H9 (cell line): ENCODE results near the gene ARF1. TPM values are rescaled to one million over a fixed set of nuclear protein-coding genes. Genes with fewer than 3 reads are reported as not detected.

Experiments
- DNase-seq: peaks from one replicate; pipeline ENCODE4 v3.0.0-alpha.2; 2017
- H2AFZ ChIP-seq: one replicate; pipeline ENCODE4 v1.6.1; 2013; ENCODE audit warnings: mild to moderate bottlenecking, low read length, control low read depth, moderate library complexity
- H2AK5ac ChIP-seq: 2 replicates; pipeline ENCODE4 v1.6.1; 2013; ENCODE audit warnings: low read length, control low read depth, mixed read lengths; ENCODE audit not compliant: insufficient read length
- H2BK120ac ChIP-seq: one replicate; pipeline ENCODE4 v1.6.1; 2013; ENCODE audit warnings: low read depth, mild to moderate bottlenecking, low read length, control low read depth, inconsistent platforms; ENCODE audit not compliant: poor library complexity, severe bottlenecking
- H2BK12ac ChIP-seq: 2 replicates; pipeline ENCODE4 v1.6.1; 2013; ENCODE audit warnings: low read length, control low read depth, mixed read lengths, low read depth; ENCODE audit not compliant: insufficient read length
- H2BK15ac ChIP-seq: 2 replicates; pipeline ENCODE4 v1.6.1; 2013; ENCODE audit warnings: low read depth, low read length, control low read depth
- H2BK20ac ChIP-seq: one replicate; pipeline ENCODE4 v1.6.1; 2013; ENCODE audit warnings: low read depth, mild to moderate bottlenecking, low read length, control low read depth, inconsistent platforms; ENCODE audit not compliant: poor library complexity, severe bottlenecking
- H2BK5ac ChIP-seq: 2 replicates; pipeline ENCODE4 v1.6.1; 2013; ENCODE audit warnings: low read length, control low read depth, mixed read lengths; ENCODE audit not compliant: insufficient read length
- H3K14ac ChIP-seq: 2 replicates; pipeline ENCODE4 v1.6.1; 2013; ENCODE audit warnings: low read length, control low read depth; ENCODE audit not compliant: insufficient read depth
- H3K18ac ChIP-seq: 2 replicates; pipeline ENCODE4 v1.6.1; 2013; ENCODE audit warnings: low read depth, mild to moderate bottlenecking, mixed read lengths, low read length, control low read depth; ENCODE audit not compliant: insufficient read length
- H3K23ac ChIP-seq: 2 replicates; pipeline ENCODE4 v1.6.1; 2013; ENCODE audit warnings: low read length, control low read depth, mixed read lengths, low read depth; ENCODE audit not compliant: insufficient read length
- H3K23me2 ChIP-seq: 2 replicates; pipeline ENCODE4 v1.6.1; 2013; ENCODE audit warnings: low read depth, mild to moderate bottlenecking, mixed read lengths, low read length, control low read depth; ENCODE audit not compliant: insufficient read length, poor library complexity, severe bottlenecking
- H3K27ac ChIP-seq: 2 replicates; pipeline ENCODE4 v1.5.1; 2013; ENCODE audit warnings: low read length, control low read depth, mixed read lengths, low read depth; ENCODE audit not compliant: insufficient read length
- H3K27me3 ChIP-seq: 2 replicates; pipeline ENCODE4 v1.6.1; 2013; ENCODE audit warnings: low read length, control low read depth, inconsistent platforms; ENCODE audit not compliant: insufficient read depth
- H3K4ac ChIP-seq: 2 replicates; pipeline ENCODE4 v1.6.1; 2013; ENCODE audit warnings: low read depth, mild to moderate bottlenecking, control low read depth, inconsistent platforms, low read length, moderate library complexity
- H3K4me1 ChIP-seq: 2 replicates; pipeline ENCODE4 v1.6.1; 2013; ENCODE audit warnings: low read length, control low read depth, inconsistent platforms; ENCODE audit not compliant: insufficient read depth
- H3K4me2 ChIP-seq: 2 replicates; pipeline ENCODE4 v1.6.1; 2013; ENCODE audit warnings: low read length, control low read depth, mixed read lengths; ENCODE audit not compliant: insufficient read length, insufficient read depth
- H3K56ac ChIP-seq: 2 replicates; pipeline ENCODE4 v1.6.1; 2013; ENCODE audit warnings: low read depth, mild to moderate bottlenecking, mixed read lengths, low read length, control low read depth; ENCODE audit not compliant: insufficient read length
- H3K79me1 ChIP-seq: 2 replicates; pipeline ENCODE4 v1.6.1; 2013; ENCODE audit warnings: low read depth, mild to moderate bottlenecking, moderate library complexity, low read length, control low read depth, inconsistent platforms; ENCODE audit not compliant: insufficient read depth, poor library complexity, severe bottlenecking
- H3K79me2 ChIP-seq: 2 replicates; pipeline ENCODE4 v1.6.1; 2013; ENCODE audit warnings: low read length, control low read depth, inconsistent platforms; ENCODE audit not compliant: insufficient read depth
- H3K9ac ChIP-seq: 2 replicates; pipeline ENCODE4 v1.6.1; 2013; ENCODE audit warnings: low read length, control low read depth, mixed read lengths; ENCODE audit not compliant: insufficient read length; ENCODE audit errors: extremely low read depth
- H3K9me3 ChIP-seq: one replicate; pipeline ENCODE4 v1.6.1; 2013; ENCODE audit warnings: low read depth, low read length, inconsistent platforms; ENCODE audit not compliant: control insufficient read depth
- H3T11ph ChIP-seq: one replicate; pipeline ENCODE4 v1.6.1; 2013; ENCODE audit warnings: mild to moderate bottlenecking, low read length, control low read depth, inconsistent platforms
- H4K20me1 ChIP-seq: one replicate; pipeline ENCODE4 v1.6.1; 2013; ENCODE audit not compliant: control insufficient read depth, insufficient read length, insufficient read depth
- H4K5ac ChIP-seq: 2 replicates; pipeline ENCODE4 v1.6.1; 2013; ENCODE audit warnings: low read depth, mild to moderate bottlenecking, mixed read lengths, low read length, control low read depth; ENCODE audit not compliant: insufficient read length
- H4K8ac ChIP-seq: replicated peaks from 2 replicates; pipeline ENCODE4 v1.6.1; 2013; ENCODE audit warnings: low read length, control low read depth, mixed read lengths, low read depth; ENCODE audit not compliant: insufficient read length
- H4K91ac ChIP-seq: 2 replicates; pipeline ENCODE4 v1.6.1; 2013; ENCODE audit warnings: low read depth, mild to moderate bottlenecking, moderate library complexity, mixed read lengths, low read length, control low read depth; ENCODE audit not compliant: insufficient read length
- H3K27ac Mint-ChIP-seq, 3 experiments: 2 replicates in 2 of 3; 3 replicates in 1 of 3; pipeline ENCODE4 v1.8.0; 2020 to 2021; ENCODE audit warnings: mixed read lengths in 3 of 3, mild to moderate bottlenecking in 1 of 3, moderate library complexity in 1 of 3
- H3K27me3 Mint-ChIP-seq: 2 replicates; pipeline ENCODE4 v1.8.0; 2021; ENCODE audit warnings: low read depth, mild to moderate bottlenecking, moderate library complexity, mixed read lengths
- H3K36me3 Mint-ChIP-seq, 3 experiments: 2 replicates in 2 of 3; 3 replicates in 1 of 3; pipeline ENCODE4 v1.8.0; 2020 to 2021; ENCODE audit warnings: low read depth in 3 of 3, mixed read lengths in 3 of 3; ENCODE audit not compliant: insufficient read depth in 1 of 3
- H3K4me1 Mint-ChIP-seq, 2 experiments: 2 replicates each; pipeline ENCODE4 v1.8.0; 2020; ENCODE audit warnings: mixed read lengths in 2 of 2
- H3K4me3 Mint-ChIP-seq, 2 experiments: 2 replicates in 1 of 2; 3 replicates in 1 of 2; pipeline ENCODE4 v1.8.0; 2020 to 2021; ENCODE audit warnings: mild to moderate bottlenecking in 2 of 2, mixed read lengths in 2 of 2, moderate library complexity in 1 of 2
- H3K9me3 Mint-ChIP-seq, 2 experiments: 2 replicates in 1 of 2; 3 replicates in 1 of 2; pipeline ENCODE4 v1.8.0; 2020; ENCODE audit warnings: mild to moderate bottlenecking in 2 of 2, mixed read lengths in 2 of 2, moderate library complexity in 1 of 2
- CTCF ChIP-seq: fragments of 200-600 bp; sonication (generic); conservative IDR thresholded peaks from 3 replicates; pipeline ENCODE4 v1.8.0; 2021; ENCODE audit warnings: antibody characterized with exemption, mild to moderate bottlenecking
- WGBS: extraction: QIAGEN DNeasy Blood & Tissue Kit; methylation state at CpG from one replicate; pipeline ENCODE4 v1.1.7; 2013; ENCODE audit warnings: missing lambda C conversion rate, low lambda C conversion rate, mixed read lengths; ENCODE audit not compliant: insufficient read length; ENCODE audit errors: extremely low coverage; 5-methylcytosine and 5-hydroxymethylcytosine counted together
- total RNA-seq: library from RNA; stranded (reverse); gene quantifications from 2 replicates; pipeline ENCODE4 v1.2.1, GENCODE V29; 2021

ARF1 gene
- total RNA-seq, 1 experiment from 2014 or later, result 258 TPM

GRCh38 chr1:228099331-228099732 lies 16.8 kb downstream of the ARF1 start:
- Histone ChIP-seq H3K4ac (no peak overlapping the region), H3K9ac (no peak overlapping the region), H3K4me2 (no peak overlapping the region), H3K56ac (no peak overlapping the region), H2BK20ac (no peak overlapping the region), H2AFZ (no peak overlapping the region), H3T11ph (no peak overlapping the region), H3K9me3 (no peaks in the 10 kb centered on the region), H2BK15ac (no peak overlapping the region), H3K27ac (no peak overlapping the region), H2BK12ac (no peak overlapping the region), H2BK120ac (no peak overlapping the region), H3K14ac (no peak overlapping the region), H3K79me1 (peaks cover 8% of the 10 kb centered on the region), H2BK5ac (no peak overlapping the region), H4K20me1 (no peaks in the 10 kb centered on the region), H4K91ac (no peak overlapping the region), H3K18ac (no peak overlapping the region), H2AK5ac (no peak overlapping the region), H3K23ac (no peak overlapping the region), H4K8ac (no peak overlapping the region), H3K27me3 (no peaks in the 10 kb centered on the region), H3K79me2 (peaks cover 17% of the 10 kb centered on the region), H4K5ac (no peak overlapping the region), H3K4me1 (no peaks in the 10 kb centered on the region), H3K23me2 (peaks cover 5% of the 10 kb centered on the region)
- no CpG with 5 or more reads among the region's 4 CpGs for WGBS
- H3K36me3 Mint-ChIP-seq, result peaks cover 31 to 65% (median 57%) of the 10 kb centered on the region in 3 experiments; a peak in 6 of 7 replicates
- H3K4me1 Mint-ChIP-seq, result peaks cover 14 to 20% of the 10 kb centered on the region in 2 experiments
- H3K27me3 Mint-ChIP-seq, result peaks cover 3% of the 10 kb centered on the region; the same call in 1 of the 2 replicates
- DNase-seq, result peak; percentile 19
- H3K9me3 Mint-ChIP-seq, result peaks cover 5 to 7% of the 10 kb centered on the region in 2 experiments
- no peak for TF ChIP-seq CTCF
- H3K27ac Mint-ChIP-seq, result no peak overlapping the region
- H3K4me3 Mint-ChIP-seq, result no peak overlapping the region
